H9 (cell line): ENCODE results near the gene NR1D1. TPM values are rescaled to one million over a fixed set of nuclear protein-coding genes. Genes with fewer than 3 reads are reported as not detected.

ENCODE experiments used
- DNase-seq: peaks from one replicate; pipeline ENCODE4 v3.0.0-alpha.2; 2017
- H2AFZ ChIP-seq: one replicate; pipeline ENCODE4 v1.6.1; 2013; ENCODE audit warnings: mild to moderate bottlenecking, low read length, control low read depth, moderate library complexity
- H2AK5ac ChIP-seq: 2 replicates; pipeline ENCODE4 v1.6.1; 2013; ENCODE audit warnings: low read length, control low read depth, mixed read lengths; ENCODE audit not compliant: insufficient read length
- H2BK120ac ChIP-seq: one replicate; pipeline ENCODE4 v1.6.1; 2013; ENCODE audit warnings: low read depth, mild to moderate bottlenecking, low read length, control low read depth, inconsistent platforms; ENCODE audit not compliant: poor library complexity, severe bottlenecking
- H2BK12ac ChIP-seq: 2 replicates; pipeline ENCODE4 v1.6.1; 2013; ENCODE audit warnings: low read length, control low read depth, mixed read lengths, low read depth; ENCODE audit not compliant: insufficient read length
- H2BK15ac ChIP-seq: 2 replicates; pipeline ENCODE4 v1.6.1; 2013; ENCODE audit warnings: low read depth, low read length, control low read depth
- H2BK20ac ChIP-seq: one replicate; pipeline ENCODE4 v1.6.1; 2013; ENCODE audit warnings: low read depth, mild to moderate bottlenecking, low read length, control low read depth, inconsistent platforms; ENCODE audit not compliant: poor library complexity, severe bottlenecking
- H2BK5ac ChIP-seq: 2 replicates; pipeline ENCODE4 v1.6.1; 2013; ENCODE audit warnings: low read length, control low read depth, mixed read lengths; ENCODE audit not compliant: insufficient read length
- H3K14ac ChIP-seq: 2 replicates; pipeline ENCODE4 v1.6.1; 2013; ENCODE audit warnings: low read length, control low read depth; ENCODE audit not compliant: insufficient read depth
- H3K18ac ChIP-seq: 2 replicates; pipeline ENCODE4 v1.6.1; 2013; ENCODE audit warnings: low read depth, mild to moderate bottlenecking, mixed read lengths, low read length, control low read depth; ENCODE audit not compliant: insufficient read length
- H3K23ac ChIP-seq: 2 replicates; pipeline ENCODE4 v1.6.1; 2013; ENCODE audit warnings: low read length, control low read depth, mixed read lengths, low read depth; ENCODE audit not compliant: insufficient read length
- H3K23me2 ChIP-seq: 2 replicates; pipeline ENCODE4 v1.6.1; 2013; ENCODE audit warnings: low read depth, mild to moderate bottlenecking, mixed read lengths, low read length, control low read depth; ENCODE audit not compliant: insufficient read length, poor library complexity, severe bottlenecking
- H3K27ac ChIP-seq: 2 replicates; pipeline ENCODE4 v1.5.1; 2013; ENCODE audit warnings: low read length, control low read depth, mixed read lengths, low read depth; ENCODE audit not compliant: insufficient read length
- H3K27me3 ChIP-seq: 2 replicates; pipeline ENCODE4 v1.6.1; 2013; ENCODE audit warnings: low read length, control low read depth, inconsistent platforms; ENCODE audit not compliant: insufficient read depth
- H3K4ac ChIP-seq: 2 replicates; pipeline ENCODE4 v1.6.1; 2013; ENCODE audit warnings: low read depth, mild to moderate bottlenecking, control low read depth, inconsistent platforms, low read length, moderate library complexity
- H3K4me1 ChIP-seq: 2 replicates; pipeline ENCODE4 v1.6.1; 2013; ENCODE audit warnings: low read length, control low read depth, inconsistent platforms; ENCODE audit not compliant: insufficient read depth
- H3K4me2 ChIP-seq: 2 replicates; pipeline ENCODE4 v1.6.1; 2013; ENCODE audit warnings: low read length, control low read depth, mixed read lengths; ENCODE audit not compliant: insufficient read length, insufficient read depth
- H3K56ac ChIP-seq: 2 replicates; pipeline ENCODE4 v1.6.1; 2013; ENCODE audit warnings: low read depth, mild to moderate bottlenecking, mixed read lengths, low read length, control low read depth; ENCODE audit not compliant: insufficient read length
- H3K79me1 ChIP-seq: 2 replicates; pipeline ENCODE4 v1.6.1; 2013; ENCODE audit warnings: low read depth, mild to moderate bottlenecking, moderate library complexity, low read length, control low read depth, inconsistent platforms; ENCODE audit not compliant: insufficient read depth, poor library complexity, severe bottlenecking
- H3K79me2 ChIP-seq: 2 replicates; pipeline ENCODE4 v1.6.1; 2013; ENCODE audit warnings: low read length, control low read depth, inconsistent platforms; ENCODE audit not compliant: insufficient read depth
- H3K9ac ChIP-seq: 2 replicates; pipeline ENCODE4 v1.6.1; 2013; ENCODE audit warnings: low read length, control low read depth, mixed read lengths; ENCODE audit not compliant: insufficient read length; ENCODE audit errors: extremely low read depth
- H3K9me3 ChIP-seq: one replicate; pipeline ENCODE4 v1.6.1; 2013; ENCODE audit warnings: low read depth, low read length, inconsistent platforms; ENCODE audit not compliant: control insufficient read depth
- H3T11ph ChIP-seq: one replicate; pipeline ENCODE4 v1.6.1; 2013; ENCODE audit warnings: mild to moderate bottlenecking, low read length, control low read depth, inconsistent platforms
- H4K20me1 ChIP-seq: one replicate; pipeline ENCODE4 v1.6.1; 2013; ENCODE audit not compliant: control insufficient read depth, insufficient read length, insufficient read depth
- H4K5ac ChIP-seq: 2 replicates; pipeline ENCODE4 v1.6.1; 2013; ENCODE audit warnings: low read depth, mild to moderate bottlenecking, mixed read lengths, low read length, control low read depth; ENCODE audit not compliant: insufficient read length
- H4K8ac ChIP-seq: replicated peaks from 2 replicates; pipeline ENCODE4 v1.6.1; 2013; ENCODE audit warnings: low read length, control low read depth, mixed read lengths, low read depth; ENCODE audit not compliant: insufficient read length
- H4K91ac ChIP-seq: 2 replicates; pipeline ENCODE4 v1.6.1; 2013; ENCODE audit warnings: low read depth, mild to moderate bottlenecking, moderate library complexity, mixed read lengths, low read length, control low read depth; ENCODE audit not compliant: insufficient read length
- H3K27ac Mint-ChIP-seq, 3 experiments: 2 replicates in 2 of 3; 3 replicates in 1 of 3; pipeline ENCODE4 v1.8.0; 2020 to 2021; ENCODE audit warnings: mixed read lengths in 3 of 3, mild to moderate bottlenecking in 1 of 3, moderate library complexity in 1 of 3
- H3K27me3 Mint-ChIP-seq: 2 replicates; pipeline ENCODE4 v1.8.0; 2021; ENCODE audit warnings: low read depth, mild to moderate bottlenecking, moderate library complexity, mixed read lengths
- H3K36me3 Mint-ChIP-seq, 3 experiments: 2 replicates in 2 of 3; 3 replicates in 1 of 3; pipeline ENCODE4 v1.8.0; 2020 to 2021; ENCODE audit warnings: low read depth in 3 of 3, mixed read lengths in 3 of 3; ENCODE audit not compliant: insufficient read depth in 1 of 3
- H3K4me1 Mint-ChIP-seq, 2 experiments: 2 replicates each; pipeline ENCODE4 v1.8.0; 2020; ENCODE audit warnings: mixed read lengths in 2 of 2
- H3K4me3 Mint-ChIP-seq, 2 experiments: 2 replicates in 1 of 2; 3 replicates in 1 of 2; pipeline ENCODE4 v1.8.0; 2020 to 2021; ENCODE audit warnings: mild to moderate bottlenecking in 2 of 2, mixed read lengths in 2 of 2, moderate library complexity in 1 of 2
- H3K9me3 Mint-ChIP-seq, 2 experiments: 2 replicates in 1 of 2; 3 replicates in 1 of 2; pipeline ENCODE4 v1.8.0; 2020; ENCODE audit warnings: mild to moderate bottlenecking in 2 of 2, mixed read lengths in 2 of 2, moderate library complexity in 1 of 2
- CTCF ChIP-seq: fragments of 200-600 bp; sonication (generic); conservative IDR thresholded peaks from 3 replicates; pipeline ENCODE4 v1.8.0; 2021; ENCODE audit warnings: antibody characterized with exemption, mild to moderate bottlenecking
- WGBS: extraction: QIAGEN DNeasy Blood & Tissue Kit; methylation state at CpG from one replicate; pipeline ENCODE4 v1.1.7; 2013; ENCODE audit warnings: missing lambda C conversion rate, low lambda C conversion rate, mixed read lengths; ENCODE audit not compliant: insufficient read length; ENCODE audit errors: extremely low coverage; 5-methylcytosine and 5-hydroxymethylcytosine counted together
- total RNA-seq: library from RNA; stranded (reverse); gene quantifications from 2 replicates; pipeline ENCODE4 v1.2.1, GENCODE V29; 2021

The NR1D1 gene
- total RNA-seq, 1 experiment from 2014 or later = 8.6 TPM

- H3K9ac ChIP-seq = no peak overlapping the region
- H3K4me1 Mint-ChIP-seq = peaks cover 28 to 54% of the 10 kb centered on the region in 2 experiments
Observed at GRCh38 chr17:40095351-40095943, 4.9 kb downstream of the NR1D1 start.

More at GRCh38 chr17:40095351-40095943, 4.9 kb downstream of the NR1D1 start:
- no peak overlapping the region for H2BK5ac ChIP-seq
- no peaks in the 10 kb centered on the region for H3K79me2 ChIP-seq
- H3K9me3 ChIP-seq = no peaks in the 10 kb centered on the region
- Mint-ChIP-seq H3K27me3 (peaks cover 17% of the 10 kb centered on the region), H3K36me3 (peaks cover 30 to 51% (median 33%) of the 10 kb centered on the region in 3 experiments), H3K27ac (no peak overlapping the region), H3K4me3 (no peak overlapping the region), H3K9me3 (peaks cover 0 to 7% of the 10 kb centered on the region in 2 experiments; a peak in 2 of 5 replicates)
- no peak overlapping the region for H3K4ac ChIP-seq
- TF ChIP-seq CTCF = no peak
- H3K4me1 ChIP-seq = peaks cover 6% of the 10 kb centered on the region; the same call in 1 of the 2 replicates
- H3T11ph ChIP-seq = no peak overlapping the region
- no peak overlapping the region for H3K14ac ChIP-seq
- H4K20me1 ChIP-seq = no peaks in the 10 kb centered on the region
- no peak overlapping the region for H2AK5ac ChIP-seq
- H3K27ac ChIP-seq = no peak overlapping the region
- no peak overlapping the region for H2BK12ac ChIP-seq
- WGBS = no CpG with 5 or more reads among the region's 17 CpGs
- H4K8ac ChIP-seq = no peak overlapping the region
- no peaks in the 10 kb centered on the region for H3K79me1 ChIP-seq
- H2BK20ac ChIP-seq = no peak overlapping the region
- peaks cover 8% of the 10 kb centered on the region; the same call in 1 of the 2 replicates for H3K27me3 ChIP-seq
- H2BK120ac ChIP-seq = no peak overlapping the region
- H3K23me2 ChIP-seq = peaks cover 11% of the 10 kb centered on the region
- H3K4me2 ChIP-seq = no peak overlapping the region
- no peak overlapping the region for H3K56ac ChIP-seq
- no peak overlapping the region for H4K5ac ChIP-seq
- H4K91ac ChIP-seq = no peak overlapping the region
- H3K23ac ChIP-seq = no peak overlapping the region
- DNase-seq = no peak
- no peak overlapping the region for H2BK15ac ChIP-seq
- no peak overlapping the region for H2AFZ ChIP-seq
- H3K18ac ChIP-seq = no peak overlapping the region
